CD4-positive, alpha-beta memory T cell (primary cell): Measurements from ENCODE around the gene TRIM8. TPM values are rescaled to one million over a fixed set of nuclear protein-coding genes. Genes with fewer than 3 reads are reported as not detected.

Experiments
- CTCF ChIA-PET: fragments of 350-600 bp; sonication (Branson Sonifier 250); formaldehyde crosslinking; loops from one replicate; lab custom pipeline; 2021; ENCODE audit warnings: inconsistent platforms; ENCODE audit not compliant: partially characterized antibody; lab: Charles Lee
- POLR2A ChIA-PET: fragments of 350-600 bp; sonication (Branson Sonifier 250); formaldehyde crosslinking; loops from one replicate; lab custom pipeline; 2021; ENCODE audit not compliant: partially characterized antibody; lab: Charles Lee
- DNase-seq, 5 donors: peaks; one replicate each; pipeline versions ENCODE4 v3.0.0 to v3.0.0-alpha.2; 2020 to 2022; ENCODE audit warnings: mixed read lengths in 1 of 5
- H3K27ac ChIP-seq: one replicate; pipeline ENCODE4 v1.7.0; 2013; ENCODE audit warnings: low read depth, low read length
- H3K27me3 ChIP-seq: 2 replicates; pipeline ENCODE4 v1.7.0; 2013; ENCODE audit warnings: mild to moderate bottlenecking, low read length, moderate library complexity; ENCODE audit not compliant: insufficient read depth
- H3K36me3 ChIP-seq: 2 replicates; pipeline ENCODE4 v1.7.0; 2013; ENCODE audit warnings: mild to moderate bottlenecking, low read length, moderate library complexity; ENCODE audit not compliant: insufficient read depth
- H3K4me1 ChIP-seq: 2 replicates; pipeline ENCODE4 v1.7.0; 2013; ENCODE audit warnings: mild to moderate bottlenecking, low read length, moderate library complexity; ENCODE audit not compliant: insufficient read depth
- H3K4me3 ChIP-seq, 2 donors: one replicate each; pipeline ENCODE4 v1.7.0; 2013; ENCODE audit warnings: low read length in 2 of 2, mild to moderate bottlenecking in 1 of 2
- H3K9me3 ChIP-seq, 2 donors: one replicate each; pipeline ENCODE4 v1.7.0; 2013; ENCODE audit warnings: low read length in 2 of 2, control low read depth in 1 of 2; ENCODE audit not compliant: control insufficient read depth in 1 of 2
- H3K27ac Mint-ChIP-seq, 7 donors: one replicate each; pipeline ENCODE4 v1.8.0; 2020 to 2021; ENCODE audit warnings: mixed read lengths in 7 of 7, mild to moderate bottlenecking in 6 of 7, inconsistent platforms in 3 of 7, moderate library complexity in 3 of 7
- H3K27me3 Mint-ChIP-seq, 2 donors: one replicate each; pipeline ENCODE4 v1.8.0; 2020 to 2021; ENCODE audit warnings: mixed read lengths in 2 of 2
- H3K36me3 Mint-ChIP-seq, 2 donors: one replicate each; pipeline ENCODE4 v1.8.0; 2020 to 2021; ENCODE audit warnings: mixed read lengths in 2 of 2, inconsistent platforms in 1 of 2, mild to moderate bottlenecking in 1 of 2
- H3K4me1 Mint-ChIP-seq, 4 donors: one replicate each; pipeline ENCODE4 v1.8.0; 2020 to 2021; ENCODE audit warnings: mixed read lengths in 4 of 4, mild to moderate bottlenecking in 1 of 4
- H3K4me3 Mint-ChIP-seq, 8 donors: one replicate each; pipeline ENCODE4 v1.8.0; 2020 to 2021; ENCODE audit warnings: mixed read lengths in 8 of 8, mild to moderate bottlenecking in 7 of 8, moderate library complexity in 6 of 8, inconsistent platforms in 3 of 8
- H3K9me3 Mint-ChIP-seq, 8 donors: one replicate each; pipeline ENCODE4 v1.8.0; 2020 to 2021; ENCODE audit warnings: mixed read lengths in 8 of 8, mild to moderate bottlenecking in 5 of 8, inconsistent platforms in 3 of 8, moderate library complexity in 1 of 8
- intact Hi-C: fragments of 100-400 bp; cut with micrococcal nuclease; formaldehyde crosslinking; loops from one replicate; pipeline ENCODE4 v1.15.1; 2023
- polyA plus RNA-seq, 2 donors: library from polyadenylated mRNA; unstranded; fragments of 300-500 nt; fragmentation: Illumina TruSeq; gene quantifications; one replicate each; pipeline ENCODE4 v1.2.3, GENCODE V29; 2021
- total RNA-seq, 2 experiments: library from RNA; stranded (reverse); gene quantifications; one replicate each; pipeline ENCODE4 v1.2.3, GENCODE V29; 2021

The TRIM8 gene
- total and polyA plus RNA-seq, 4 experiments from 2014 or later, result 33.0 to 71.6 (median 62.4) TPM

GRCh38 chr10:102627291-102627735, 17.0 kb upstream of the TRIM8 start:
- H3K4me1 ChIP-seq, result peaks cover 6% of the 10 kb centered on the region
- H3K27ac ChIP-seq, result no peak overlapping the region
- CTCF ChIA-PET, result no interaction called here
- H3K4me3 ChIP-seq, result no peak overlapping the region
- H3K4me3 Mint-ChIP-seq, result no peak overlapping the region
- no peaks in the 10 kb centered on the region for H3K9me3 Mint-ChIP-seq
- peak overlapping the region in 5 of 7 donors; percentile 31 to 88 (median 70) for H3K27ac Mint-ChIP-seq
- H3K9me3 ChIP-seq, result no peaks in the 10 kb centered on the region
- POLR2A ChIA-PET, result interaction anchor here (1.1 to 2.8 kb wide), 4 partner anchors 15 to 382 kb away, joined by 3 to 8 read pairs (median 4); partner anchors contain the start of genes GBF1 and TRIM8
- no peak for DNase-seq
- H3K27me3 ChIP-seq, result no peaks in the 10 kb centered on the region
- no peaks in the 10 kb centered on the region for H3K27me3 Mint-ChIP-seq
- intact Hi-C loops, result no loop called here
- peaks cover 6 to 22% of the 10 kb centered on the region in 2 donors for H3K36me3 Mint-ChIP-seq
- peaks cover 4% of the 10 kb centered on the region for H3K36me3 ChIP-seq
- peaks cover under 1 to 4% (median 3%) of the 10 kb centered on the region in 4 donors for H3K4me1 Mint-ChIP-seq

DNA sequence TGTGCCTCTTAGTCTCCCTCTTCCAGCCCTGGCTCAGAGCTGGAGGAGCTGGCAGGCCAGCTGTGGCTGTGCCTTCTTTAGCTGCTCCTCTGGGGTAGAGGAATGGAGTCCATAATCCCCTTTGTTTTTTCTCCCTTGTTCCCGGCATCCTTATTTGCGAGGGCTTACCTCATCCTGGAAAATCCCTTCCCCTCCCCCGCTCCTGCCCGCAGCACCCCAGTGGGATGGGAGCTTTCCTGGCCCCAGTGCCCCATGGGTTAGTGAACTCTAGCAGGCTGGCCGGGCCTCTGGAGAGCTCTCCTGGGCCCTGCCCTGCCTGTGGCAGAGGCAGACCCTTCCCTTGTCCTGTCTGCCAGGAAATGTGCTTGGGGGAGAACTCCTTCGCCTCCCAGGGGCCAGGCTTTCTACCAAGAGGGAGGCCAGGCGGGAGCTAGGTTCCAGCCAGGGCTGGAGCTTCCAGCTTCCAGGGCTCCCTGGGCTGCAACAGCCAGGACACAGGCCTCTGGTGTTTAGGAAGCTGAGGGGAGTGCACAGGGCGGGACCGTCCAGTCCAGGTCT, 16.5 kb upstream of the TRIM8 start:
- H3K27me3 Mint-ChIP-seq, result no peaks in the 10 kb centered on the region
- H3K4me1 Mint-ChIP-seq, result peaks cover 5 to 9% (median 8%) of the 10 kb centered on the region in 4 donors
- Histone ChIP-seq H3K4me1 (peaks cover 11% of the 10 kb centered on the region), H3K27ac (no peak overlapping the region), H3K9me3 (no peaks in the 10 kb centered on the region), H3K36me3 (peaks cover 4% of the 10 kb centered on the region), H3K27me3 (no peaks in the 10 kb centered on the region), H3K4me3 (no peak overlapping the region)
- no peaks in the 10 kb centered on the region for H3K9me3 Mint-ChIP-seq
- ChIA-PET POLR2A (interaction anchor here (1.1 to 2.8 kb wide), 4 partner anchors 16 to 382 kb away, joined by 3 to 8 read pairs (median 4); partner anchors contain the start of genes GBF1 and TRIM8), CTCF (interaction anchor here (1.4 kb wide), 1 partner anchor 22 kb away, joined by 3 read pairs; no protein-coding TSS in a partner anchor)
- DNase-seq, result no peak
- peak overlapping the region in 3 of 7 donors; percentile 56 to 86 (median 57) for H3K27ac Mint-ChIP-seq
- intact Hi-C loops, result no loop called here
- H3K36me3 Mint-ChIP-seq, result peaks cover 6 to 22% of the 10 kb centered on the region in 2 donors
- no peak overlapping the region for H3K4me3 Mint-ChIP-seq

- peaks cover 11 to 16% (median 13%) of the 10 kb centered on the region in 4 donors for H3K4me1 Mint-ChIP-seq
- no peak overlapping the region for H3K27ac ChIP-seq
- H3K4me1 ChIP-seq, result peaks cover 17% of the 10 kb centered on the region
- no peaks in the 10 kb centered on the region for H3K9me3 ChIP-seq
- H3K9me3 Mint-ChIP-seq, result no peaks in the 10 kb centered on the region
- ChIA-PET POLR2A (interaction anchor here (1.1 to 2.8 kb wide), 3 partner anchors 14 to 383 kb away, joined by 3 to 8 read pairs (median 4); partner anchors contain the start of gene GBF1), CTCF (interaction anchor here (1.4 kb wide), 1 partner anchor 22 kb away, joined by 3 read pairs; no protein-coding TSS in a partner anchor)
- intact Hi-C loops, result no loop called here
- no peaks in the 10 kb centered on the region for H3K27me3 ChIP-seq
- H3K27me3 Mint-ChIP-seq, result no peaks in the 10 kb centered on the region
- peaks cover 6 to 19% of the 10 kb centered on the region in 2 donors for H3K36me3 Mint-ChIP-seq
- H3K4me3 Mint-ChIP-seq, result no peak overlapping the region
- H3K36me3 ChIP-seq, result peaks cover 4% of the 10 kb centered on the region
- H3K4me3 ChIP-seq, result no peak overlapping the region
- H3K27ac Mint-ChIP-seq, result peak overlapping the region in 2 of 7 donors; percentile 22 to 60
- DNase-seq, result no peak
These were observed 15.8 kb upstream of the TRIM8 start for GRCh38 chr10:102628451-102628911.

DNA sequence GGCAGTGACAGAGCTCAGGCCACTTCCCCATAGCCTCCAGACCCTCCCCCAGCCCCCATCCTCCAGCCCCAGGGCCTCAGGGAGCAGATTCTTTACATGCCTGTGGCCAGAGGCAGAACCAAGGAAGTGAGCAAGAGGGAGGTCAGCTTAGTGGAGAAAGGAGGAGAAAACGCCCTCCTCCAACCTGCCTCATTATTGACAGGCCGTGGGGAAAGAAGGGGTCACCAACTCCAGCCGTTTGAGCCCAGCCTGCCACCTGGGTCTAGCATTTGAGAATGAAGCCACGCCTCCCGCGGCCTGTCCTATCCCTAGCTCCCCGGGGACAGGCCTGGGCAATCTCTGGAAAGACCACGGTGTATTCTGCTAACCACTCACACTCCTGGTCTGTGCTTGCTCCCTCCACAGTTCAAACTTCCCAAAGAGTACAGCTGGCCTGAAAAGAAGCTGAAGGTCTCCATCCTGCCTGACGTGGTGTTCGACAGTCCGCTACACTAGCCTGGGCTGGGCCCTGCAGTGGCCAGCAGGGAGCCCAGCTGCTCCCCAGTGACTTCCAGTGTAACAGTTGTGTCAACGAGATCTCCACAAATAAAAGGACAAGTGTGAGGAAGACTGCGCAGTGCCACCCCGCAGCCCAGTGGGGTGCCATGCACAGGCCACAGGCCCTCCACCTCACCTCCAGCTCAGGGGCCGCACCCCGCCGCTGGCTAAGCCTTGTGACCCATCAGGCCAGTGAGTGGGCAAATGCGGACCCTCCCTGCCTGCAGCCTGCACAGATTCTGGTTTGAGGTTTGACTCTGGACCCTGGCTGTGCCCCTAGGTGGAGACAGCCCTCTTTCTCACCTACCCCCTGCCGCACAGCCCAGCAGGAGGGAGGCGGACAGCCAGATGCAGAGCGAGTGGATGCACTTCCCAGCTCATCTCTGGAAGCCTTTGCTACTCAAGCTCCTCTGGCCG, 14.3 kb upstream of the TRIM8 start:
- intact Hi-C loops, result no loop called here
- H3K9me3 Mint-ChIP-seq, result no peaks in the 10 kb centered on the region
- Histone ChIP-seq H3K27ac (no peak overlapping the region), H3K9me3 (no peaks in the 10 kb centered on the region), H3K4me3 (no peak overlapping the region), H3K4me1 (peaks cover 32% of the 10 kb centered on the region), H3K36me3 (peaks cover 4% of the 10 kb centered on the region), H3K27me3 (no peaks in the 10 kb centered on the region)
- H3K27ac Mint-ChIP-seq, result no peak overlapping the region
- ChIA-PET POLR2A (interaction anchor here (0.6 to 1.4 kb wide), 4 partner anchors 12 to 197 kb away, joined by 3 to 4 read pairs (median 4); no protein-coding TSS in a partner anchor), CTCF (no interaction called here)
- H3K4me3 Mint-ChIP-seq, result no peak overlapping the region
- H3K4me1 Mint-ChIP-seq, result peaks cover 14 to 30% (median 25%) of the 10 kb centered on the region in 4 donors
- no peak for DNase-seq
- H3K36me3 Mint-ChIP-seq, result peaks cover 6 to 19% of the 10 kb centered on the region in 2 donors
- H3K27me3 Mint-ChIP-seq, result no peaks in the 10 kb centered on the region

DNA sequence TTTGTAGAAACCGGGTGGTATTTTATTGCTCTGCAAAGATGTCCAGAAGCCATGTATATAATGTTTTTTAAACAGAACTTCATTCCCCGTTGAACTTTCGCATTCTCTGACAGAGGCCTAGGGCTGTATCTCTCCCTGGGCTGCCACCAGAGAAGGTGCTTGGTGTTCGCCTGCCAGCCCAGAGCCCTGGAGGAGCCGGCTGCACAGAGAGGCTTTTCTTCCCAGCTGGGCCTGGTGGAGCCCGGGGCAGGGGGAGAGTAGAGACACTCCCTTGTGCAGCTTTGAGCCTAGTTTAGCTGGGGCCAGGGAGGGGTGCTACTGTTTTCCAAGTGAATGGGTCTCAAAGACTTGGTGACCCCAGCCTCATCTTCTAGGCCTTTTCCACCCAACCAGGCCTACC, 13.6 kb upstream of the TRIM8 start:
- Histone ChIP-seq H3K4me1 (peaks cover 39% of the 10 kb centered on the region), H3K9me3 (no peaks in the 10 kb centered on the region), H3K27me3 (no peaks in the 10 kb centered on the region), H3K27ac (no peak overlapping the region), H3K36me3 (peaks cover 4% of the 10 kb centered on the region), H3K4me3 (no peak overlapping the region)
- Mint-ChIP-seq H3K36me3 (peaks cover 6 to 19% of the 10 kb centered on the region in 2 donors), H3K4me3 (no peak overlapping the region), H3K9me3 (no peaks in the 10 kb centered on the region), H3K4me1 (peaks cover 20 to 38% (median 32%) of the 10 kb centered on the region in 4 donors), H3K27ac (no peak overlapping the region), H3K27me3 (no peaks in the 10 kb centered on the region)
- no peak for DNase-seq
- ChIA-PET POLR2A (interaction anchor here (0.6 to 1.4 kb wide), 2 partner anchors 15 to 17 kb away, joined by 3 to 4 read pairs; no protein-coding TSS in a partner anchor), CTCF (no interaction called here)
- intact Hi-C loops, result no loop called here

DNA sequence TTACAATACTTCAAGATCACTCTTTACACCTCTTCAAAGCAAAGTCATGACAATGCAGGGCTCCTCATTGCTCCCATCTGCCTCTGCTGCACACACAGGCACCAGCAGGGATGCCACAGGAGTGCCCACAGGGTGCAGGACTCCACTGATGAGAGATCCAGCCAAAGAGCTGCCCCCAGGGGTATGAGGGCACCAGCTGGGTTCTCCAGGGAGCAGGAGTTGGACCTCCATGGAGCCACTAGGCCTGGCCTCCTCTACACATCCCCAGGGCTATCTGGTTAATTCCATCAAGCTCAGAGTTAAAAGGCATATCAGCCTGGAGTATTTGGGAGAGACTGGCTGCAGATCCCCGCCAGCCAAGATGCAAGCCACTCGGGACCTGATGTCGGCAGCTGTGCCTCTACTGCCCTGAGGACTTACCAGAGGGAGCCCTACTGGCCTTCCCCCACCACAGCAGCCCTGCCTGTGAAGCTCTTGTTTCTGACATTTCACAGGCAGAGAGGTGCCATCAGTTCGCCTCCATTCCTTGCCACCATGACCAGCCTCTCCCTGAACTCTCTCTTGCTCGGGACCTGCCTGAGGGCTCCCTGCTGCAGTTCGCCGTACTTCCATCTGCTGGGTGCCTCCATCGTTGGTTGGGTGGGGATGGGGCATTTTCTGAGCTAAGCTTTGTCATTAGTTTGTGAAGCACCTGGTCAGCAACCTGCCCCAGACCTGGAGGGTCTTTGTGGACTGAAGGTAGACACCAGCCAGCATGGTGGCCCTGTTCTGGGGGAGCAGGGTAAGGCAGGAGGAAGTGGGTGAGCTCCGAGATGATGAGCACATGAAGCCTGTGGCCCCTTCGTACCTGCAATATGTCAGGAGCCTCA, 12.5 kb upstream of the TRIM8 start:
- intact Hi-C loops, result no loop called here
- Mint-ChIP-seq H3K27ac (peak overlapping the region in 5 of 7 donors; percentile 24 to 90 (median 70)), H3K4me1 (peaks cover 24 to 44% (median 37%) of the 10 kb centered on the region in 4 donors), H3K4me3 (no peak overlapping the region), H3K27me3 (no peaks in the 10 kb centered on the region), H3K9me3 (no peaks in the 10 kb centered on the region), H3K36me3 (peaks cover 5 to 18% of the 10 kb centered on the region in 2 donors)
- POLR2A ChIA-PET, result interaction anchor here (0.7 to 1.7 kb wide), 6 partner anchors 10 to 82 kb away, joined by 3 to 11 read pairs (median 5); partner anchors contain the start of gene TRIM8
- H3K9me3 ChIP-seq, result no peaks in the 10 kb centered on the region
- H3K36me3 ChIP-seq, result peaks cover 4% of the 10 kb centered on the region
- CTCF ChIA-PET, result interaction anchor here (1.7 kb wide), 1 partner anchor 38 kb away, joined by 7 read pairs; no protein-coding TSS in a partner anchor
- H3K4me1 ChIP-seq, result peaks cover 46% of the 10 kb centered on the region
- no peak overlapping the region for H3K4me3 ChIP-seq
- no peak for DNase-seq
- H3K27me3 ChIP-seq, result no peaks in the 10 kb centered on the region
- no peak overlapping the region for H3K27ac ChIP-seq
